Measurements from ENCODE around the gene AIP.

- TF ChIP-seq CTCF (IDR thresholded peaks at IDR 0.05) (no peak), EP300 (IDR thresholded peaks at IDR 0.05) (no peak), POLR2A (IDR thresholded peaks at IDR 0.05) (no peak), POLR2AphosphoS5 (IDR thresholded peaks at IDR 0.05) (no peak)
Observed at GRCh38 chr11:67498544-67498972, 15.7 kb downstream of the AIP start.
